ENCODE results near the gene TAF8.
A peak's percentile ranks its signal among the peaks of the same experiment; 100 is the strongest.

TAF8 gene

DNA sequence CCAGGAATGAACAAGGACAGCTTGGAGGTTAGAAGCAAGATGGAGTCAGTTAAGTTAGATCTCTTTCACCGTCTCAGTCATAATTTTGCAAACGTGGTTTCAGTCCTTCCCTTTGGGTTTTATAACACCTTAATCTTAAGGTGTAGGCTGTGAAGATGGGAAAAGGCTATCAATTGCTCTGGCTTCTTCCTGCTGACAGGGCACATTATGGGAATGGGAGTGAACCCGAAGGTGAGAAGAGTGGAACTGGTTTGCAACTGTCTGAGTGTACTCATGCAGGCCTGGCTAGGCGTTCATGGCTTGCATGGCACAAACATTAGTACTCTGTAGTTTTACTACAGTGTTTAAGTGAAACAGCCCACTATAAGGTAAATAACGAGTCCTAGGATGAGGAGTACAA is 9.4 kb downstream of the TAF8 start:
- DNase-seq (ENCODE audit: low read depth in 2 of 2): no peak

DNA sequence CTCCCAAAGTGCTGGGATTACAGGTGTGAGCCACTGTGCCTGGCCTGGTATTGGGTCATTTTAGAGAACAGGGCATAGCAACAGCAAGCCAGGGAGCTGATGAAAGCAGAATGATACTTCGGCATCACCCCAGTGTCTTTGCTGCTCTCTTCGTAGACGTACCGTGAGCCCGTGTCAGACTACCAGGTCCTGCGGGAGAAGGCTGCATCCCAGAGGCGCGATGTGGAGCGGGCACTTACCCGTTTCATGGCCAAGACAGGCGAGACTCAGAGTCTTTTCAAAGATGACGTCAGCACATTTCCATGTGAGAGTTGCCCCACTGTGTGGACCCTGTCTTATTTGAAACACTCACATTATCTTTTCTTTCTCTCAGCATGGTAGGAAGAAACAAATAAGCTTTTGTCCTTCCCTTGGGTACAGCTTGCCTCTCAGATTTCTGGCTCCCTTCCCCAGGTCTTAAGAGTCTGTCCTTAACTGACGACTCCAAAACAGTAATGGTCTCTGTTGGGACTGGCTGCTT is 15.9 kb downstream of the TAF8 start:
- no peak for DNase-seq (ENCODE audit: low read depth in 2 of 2)

DNA sequence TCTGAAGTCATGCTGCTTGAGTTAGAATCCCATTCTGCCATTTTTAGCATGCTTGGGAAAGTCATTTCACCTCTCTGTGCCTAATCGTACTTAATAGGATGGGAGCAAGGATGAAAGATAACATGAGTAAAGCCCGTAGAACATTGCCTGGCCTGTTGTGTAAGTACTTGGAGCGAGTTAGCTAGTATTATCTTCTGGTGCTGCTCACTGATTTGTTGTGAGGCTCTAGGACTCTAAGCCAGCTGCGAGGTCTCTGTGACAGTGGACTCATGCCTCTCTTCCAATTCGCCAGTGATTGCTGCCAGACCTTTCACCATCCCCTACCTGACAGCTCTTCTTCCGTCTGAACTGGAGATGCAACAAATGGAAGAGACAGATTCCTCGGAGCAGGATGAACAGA is 17.8 kb downstream of the TAF8 start:
- DNase-seq (ENCODE audit: low read depth in 2 of 2): no peak

DNA sequence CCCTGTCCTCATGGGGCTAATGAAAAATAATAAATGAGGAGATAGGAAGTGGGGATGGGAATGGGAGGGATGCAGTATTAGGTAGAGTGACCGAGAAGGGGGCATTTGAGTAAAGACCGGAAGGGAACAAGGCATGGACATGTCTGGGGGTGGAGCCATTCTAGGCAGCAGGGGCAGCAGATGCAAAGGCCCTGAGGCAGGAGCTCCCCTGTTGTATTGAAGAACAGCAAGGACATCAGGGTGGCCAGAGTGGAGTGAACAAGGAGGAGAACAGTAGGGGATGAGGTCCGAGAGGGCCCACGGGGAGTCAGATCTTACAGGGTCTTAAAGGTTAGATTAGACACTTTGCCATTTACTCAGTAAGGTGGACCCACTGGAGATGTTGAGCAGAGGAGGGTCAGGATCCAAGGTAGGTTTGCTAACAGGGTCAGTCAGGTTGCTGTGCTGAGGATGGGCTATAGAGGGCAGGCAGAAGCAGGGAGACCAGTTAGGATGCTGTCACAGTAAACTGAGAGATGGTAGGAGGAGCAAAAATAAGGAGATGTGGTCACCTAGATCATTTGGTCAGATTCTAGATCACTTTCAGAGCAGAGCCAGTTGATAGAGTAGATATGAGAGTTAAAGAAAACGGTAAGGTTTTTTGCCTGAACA is 18.7 kb downstream of the TAF8 start:
- no peak for DNase-seq (ENCODE audit: low read depth in 2 of 2)

DNA sequence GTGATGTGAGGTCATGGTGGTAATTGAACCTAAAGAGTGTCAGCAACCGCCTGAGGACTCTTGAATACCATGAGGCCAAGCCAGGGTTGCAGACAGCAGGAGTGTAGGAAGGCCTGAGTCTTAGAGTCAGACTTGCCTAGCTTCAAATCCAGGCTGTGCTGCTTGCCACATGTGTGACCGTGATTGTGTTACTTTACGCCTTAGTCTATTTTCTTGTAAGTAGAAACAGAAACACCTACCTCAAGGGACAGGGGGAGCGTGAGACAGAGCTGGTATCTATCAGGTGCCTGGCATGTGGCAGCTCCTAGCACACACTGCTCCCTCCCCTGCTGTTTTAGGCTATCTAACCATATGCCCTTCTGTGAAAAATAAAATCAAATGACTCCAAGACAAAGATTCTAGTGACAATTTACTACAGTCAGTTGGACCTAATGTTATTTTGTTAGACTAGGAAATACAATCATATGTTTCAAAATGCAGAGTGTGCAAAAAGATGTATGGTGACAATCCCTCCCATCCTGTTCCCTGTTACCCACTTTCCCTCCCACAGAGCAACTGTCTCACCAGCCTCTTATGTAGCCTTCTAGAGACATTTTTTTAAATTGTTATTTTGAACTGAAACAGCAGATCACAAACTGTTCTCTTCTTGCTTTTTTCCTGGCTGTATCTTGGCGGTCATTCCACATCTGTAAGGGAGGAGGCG is 21.7 kb downstream of the TAF8 start:
- no peak for DNase-seq (ENCODE audit: low read depth in 2 of 2)

DNA sequence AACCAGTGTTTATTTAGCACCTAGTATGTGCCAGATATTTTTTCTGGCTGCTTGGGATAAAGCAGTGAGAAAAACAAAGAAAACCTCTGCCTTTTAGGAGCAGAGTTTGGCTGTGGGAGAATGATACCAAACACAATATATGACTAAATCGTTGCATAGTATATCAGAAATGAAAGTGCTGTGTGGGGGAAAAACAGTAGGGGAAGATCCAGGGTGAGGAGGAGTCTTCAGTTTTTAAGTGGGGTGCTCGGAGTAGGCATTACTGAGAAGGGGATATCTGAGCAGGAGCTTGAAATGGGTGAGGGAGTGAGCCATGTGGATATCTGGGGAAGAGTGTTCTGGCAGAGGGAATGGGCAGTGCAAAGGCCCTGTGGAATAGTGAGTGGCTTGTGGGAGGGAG is 23.0 kb downstream of the TAF8 start:
- DNase-seq (ENCODE audit: low read depth in 2 of 2): no peak

DNA sequence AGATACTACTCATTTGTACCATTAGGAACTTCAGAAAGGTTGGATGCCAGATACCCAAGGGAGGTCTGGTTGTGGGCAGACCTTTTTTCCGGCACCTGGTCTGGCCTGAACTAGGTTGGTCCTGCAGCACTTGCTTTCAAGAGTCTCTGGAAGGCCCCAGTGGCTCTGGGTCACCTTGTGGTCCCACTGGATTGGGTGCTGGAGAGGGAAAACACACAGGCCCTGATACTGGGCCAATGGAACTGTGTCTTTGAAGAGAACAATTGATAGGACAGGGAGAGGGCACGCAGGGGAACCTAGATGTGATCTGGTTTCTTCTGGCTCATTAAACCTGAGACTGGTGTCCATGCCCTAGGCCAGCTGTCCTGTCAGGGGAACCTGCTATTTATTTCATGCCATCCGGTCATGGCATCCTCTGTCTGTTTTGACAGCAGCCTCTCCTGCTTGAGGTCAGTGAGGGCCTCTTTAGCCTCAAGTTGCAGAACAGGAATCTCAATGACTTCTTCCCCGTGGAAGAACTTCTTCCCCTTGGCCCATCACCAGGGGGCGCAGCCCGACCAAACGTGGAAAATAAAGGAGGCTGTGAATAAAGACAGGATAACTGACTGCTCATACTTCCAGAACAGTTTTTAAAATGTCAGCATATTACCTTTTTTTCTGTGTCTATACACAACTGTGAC is 25.0 kb downstream of the TAF8 start:
- peak; percentile 50 to 62 for DNase-seq (ENCODE audit: low read depth in 2 of 2)

DNA sequence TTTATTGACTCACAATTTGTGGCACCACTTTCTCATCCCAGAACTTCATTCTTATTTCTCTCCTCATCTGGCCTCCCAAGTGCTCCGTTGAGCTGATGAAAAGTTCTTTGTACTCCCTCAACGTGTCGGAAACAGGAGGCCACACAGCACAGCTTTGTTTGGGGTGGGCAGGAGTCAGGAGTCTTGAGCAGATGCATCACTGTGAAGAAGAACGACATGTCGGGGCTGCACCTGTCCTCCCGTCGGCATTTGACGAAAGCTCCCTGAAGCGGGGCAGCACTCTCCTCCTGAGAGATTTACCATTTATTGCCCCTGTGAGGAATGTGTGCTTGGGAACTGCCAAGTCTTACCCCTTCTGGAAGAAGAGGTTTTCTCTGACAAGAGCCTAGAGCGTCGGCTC is 28.1 kb downstream of the TAF8 start:
- DNase-seq (ENCODE audit: low read depth in 2 of 2): no peak

DNA sequence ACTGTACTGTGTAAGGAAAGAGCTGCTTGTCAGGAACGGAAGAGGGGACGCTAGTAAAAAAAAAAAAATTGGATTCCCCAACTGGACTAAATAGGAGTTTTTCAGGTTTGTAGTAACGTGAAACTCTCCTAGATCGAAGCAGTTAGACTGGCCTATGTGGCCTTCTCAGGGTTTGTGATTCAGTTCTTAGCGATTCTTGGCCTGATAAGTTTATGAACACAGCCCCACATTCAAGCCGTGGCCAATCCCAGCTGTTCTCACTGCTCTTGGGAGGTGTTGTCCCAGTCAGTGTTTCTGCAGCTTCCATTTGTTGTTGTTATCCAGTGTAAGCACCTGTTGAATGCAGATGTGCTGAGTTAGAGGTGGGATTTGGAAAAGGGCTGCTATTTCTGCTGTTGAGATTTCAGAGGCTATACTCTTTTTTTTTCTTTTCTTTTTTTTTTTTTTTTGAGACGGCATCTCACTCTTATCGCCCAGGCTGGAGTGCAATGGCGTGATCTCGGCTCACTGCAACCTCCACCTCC is 29.7 kb downstream of the TAF8 start:
- DNase-seq (ENCODE audit: low read depth in 2 of 2): no peak

DNA sequence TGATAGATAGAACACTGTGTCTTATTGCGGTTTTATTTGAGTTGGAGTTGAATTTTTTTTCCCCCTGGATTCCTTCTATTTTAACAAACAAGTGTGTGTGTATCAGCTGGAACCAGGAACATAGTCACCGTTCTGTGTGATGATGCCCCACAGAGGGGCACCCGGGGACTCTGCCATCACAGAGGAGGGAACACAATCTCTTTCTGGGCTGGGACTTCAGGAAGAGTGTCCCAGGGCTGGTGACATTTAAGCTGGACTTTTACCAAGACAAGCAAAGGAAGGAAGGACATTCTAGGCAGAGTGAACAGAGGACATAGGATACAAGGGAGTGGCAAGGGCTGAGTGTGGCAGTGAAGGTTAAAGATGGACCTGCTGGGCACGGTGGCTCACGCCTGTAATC is 33.2 kb downstream of the TAF8 start:
- no peak for DNase-seq (ENCODE audit: low read depth in 2 of 2)

DNA sequence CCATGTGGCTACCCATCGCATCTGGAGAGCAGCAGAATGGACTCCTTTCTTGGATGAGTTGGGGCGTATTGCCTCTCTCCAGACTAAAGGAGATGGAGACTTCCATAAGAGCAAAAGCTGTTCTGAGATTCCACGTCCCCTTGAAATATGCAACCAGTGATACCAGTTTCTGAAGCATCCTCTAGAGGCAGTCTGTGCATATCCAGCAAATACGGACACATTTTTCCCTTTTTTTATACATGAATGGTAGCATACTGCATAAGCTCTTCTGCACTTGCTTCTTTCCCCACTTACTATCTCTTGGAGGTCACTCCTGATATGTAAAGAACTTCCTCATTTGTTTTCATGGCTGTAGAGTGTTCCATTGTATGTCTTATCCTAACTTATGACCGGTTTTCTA is 34.6 kb downstream of the TAF8 start:
- no peak for DNase-seq (ENCODE audit: low read depth in 2 of 2)

DNA sequence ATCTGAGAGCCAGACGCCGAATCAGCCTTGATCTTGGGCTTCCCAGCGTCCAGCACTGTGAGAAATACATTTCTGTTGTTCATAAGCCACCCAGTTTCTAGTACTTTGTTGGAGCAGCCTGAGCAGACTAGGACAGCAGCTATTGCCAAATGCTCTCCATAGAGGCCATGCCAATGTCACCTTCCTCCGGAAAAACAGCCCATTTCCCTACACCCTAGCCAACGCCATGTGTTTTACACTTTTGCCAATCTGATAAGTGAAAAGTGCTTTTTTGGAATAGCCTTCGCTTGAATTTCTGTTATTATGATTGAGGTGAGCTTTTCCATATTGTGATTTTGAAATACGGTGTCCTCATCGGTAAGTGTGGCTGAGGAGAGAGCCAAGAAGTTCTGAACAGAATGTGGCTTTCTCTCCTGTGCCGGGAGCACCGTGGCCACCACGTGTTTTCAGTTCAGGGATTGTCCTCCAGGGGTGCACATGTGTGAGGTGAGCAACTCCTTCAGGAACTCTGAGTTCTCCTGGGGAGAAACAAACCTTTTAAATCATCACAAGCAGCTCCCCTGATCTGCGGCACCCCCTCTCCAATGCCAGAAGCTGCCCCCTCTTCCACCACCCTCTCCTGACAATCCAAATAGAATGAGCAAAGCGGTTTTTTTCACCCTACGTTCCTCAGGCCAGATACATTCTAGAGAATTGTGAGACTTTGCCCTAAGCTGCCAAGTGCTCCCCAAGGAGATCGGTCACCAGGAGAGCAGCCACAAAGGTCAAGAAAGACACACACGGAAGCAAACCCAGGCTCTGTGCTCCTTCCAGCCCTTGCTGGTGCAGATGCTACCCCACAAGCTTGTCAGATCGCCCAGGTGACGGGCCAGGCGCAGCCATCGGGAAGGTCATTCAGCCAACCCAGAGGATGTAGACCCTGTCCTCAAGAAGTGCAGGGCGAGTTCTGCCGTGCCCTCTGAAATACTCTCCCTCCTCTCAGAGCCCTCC is 36.0 kb downstream of the TAF8 start:
- no peak for DNase-seq (ENCODE audit: low read depth in 2 of 2)

DNA sequence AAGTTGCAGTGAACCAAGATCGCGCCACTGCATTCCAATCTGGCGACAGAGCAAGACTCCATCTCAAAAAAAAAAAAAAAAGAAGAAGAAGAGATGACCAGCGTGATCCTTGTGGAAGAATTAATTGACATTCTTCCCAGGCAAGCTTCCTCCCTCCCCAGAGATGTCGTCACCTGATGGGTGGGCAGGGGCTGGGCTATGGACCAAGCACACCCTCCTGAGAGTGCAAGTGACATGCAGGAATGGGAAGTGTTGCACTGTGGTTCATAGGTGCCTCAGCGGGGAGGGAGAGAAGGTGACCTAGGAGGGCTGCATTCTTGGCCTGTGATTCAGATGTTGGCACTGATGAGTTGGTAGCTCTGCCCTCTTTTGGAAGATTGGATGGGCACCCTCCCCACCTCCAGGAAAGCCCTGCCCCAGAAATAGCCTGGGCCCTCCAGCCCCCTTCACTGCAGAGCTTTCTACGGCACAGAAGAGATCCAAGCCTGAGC is 37.8 kb downstream of the TAF8 start:
- DNase-seq (ENCODE audit: low read depth in 2 of 2): no peak

DNA sequence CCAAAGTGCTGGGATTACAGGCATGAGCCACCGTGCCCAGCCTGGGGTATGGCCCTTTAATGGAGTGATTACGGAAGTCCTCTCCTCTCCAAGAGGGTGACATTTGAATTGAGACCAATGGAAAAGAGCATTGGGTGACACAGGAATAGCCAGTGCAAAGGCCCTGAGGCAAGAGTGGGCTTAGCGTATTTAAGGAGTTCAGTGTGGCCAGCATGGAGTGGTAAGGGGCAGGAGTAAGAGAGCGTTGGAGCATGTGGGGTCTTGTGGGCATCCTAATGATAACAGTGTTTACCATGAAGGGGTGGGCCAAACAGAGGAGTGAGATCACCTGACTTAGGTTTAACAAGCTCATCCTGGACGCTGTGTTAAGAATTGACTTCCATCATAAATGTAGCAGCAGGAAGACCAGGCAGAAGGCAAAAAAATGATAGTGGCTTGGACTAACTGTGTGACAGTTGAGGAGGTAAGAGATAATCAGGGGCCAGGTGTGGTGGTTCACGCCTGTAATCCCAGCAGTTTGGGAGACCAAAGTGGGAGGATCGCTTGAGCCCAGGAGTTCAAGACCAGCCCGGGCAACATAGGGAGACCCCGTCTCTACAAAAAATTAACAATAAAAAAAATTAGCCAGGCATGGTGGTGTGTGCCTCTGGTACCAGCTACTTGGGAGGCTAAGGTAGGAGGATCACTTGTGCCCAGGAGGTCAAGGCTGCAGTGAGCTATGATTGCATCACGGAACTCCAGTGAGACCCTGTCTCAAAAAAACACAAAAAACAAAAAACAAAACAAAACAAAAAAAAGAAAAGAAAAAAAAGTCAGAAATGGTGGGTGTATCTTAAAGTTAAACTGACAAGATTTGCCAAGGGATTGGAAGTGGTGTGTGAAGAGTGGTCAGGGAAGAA is 40.7 kb downstream of the TAF8 start:
- DNase-seq (ENCODE audit: low read depth in 2 of 2): no peak

DNA sequence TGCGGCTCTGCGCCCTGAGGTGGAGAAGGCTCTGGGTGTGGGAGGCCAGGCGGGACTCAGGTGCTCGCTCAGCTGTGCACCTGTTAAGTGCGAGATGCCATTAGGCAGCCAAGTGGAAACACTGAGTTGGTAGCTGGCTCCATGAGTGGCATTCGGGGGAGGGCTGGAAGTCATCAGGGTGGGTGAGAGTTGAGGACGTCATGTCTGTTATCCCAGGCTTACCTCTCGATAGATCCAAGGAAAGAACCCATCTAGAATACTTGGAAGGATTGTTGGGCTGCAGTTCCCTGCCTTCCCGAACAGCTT is 41.3 kb downstream of the TAF8 start:
- DNase-seq (ENCODE audit: low read depth in 2 of 2): no peak

DNA sequence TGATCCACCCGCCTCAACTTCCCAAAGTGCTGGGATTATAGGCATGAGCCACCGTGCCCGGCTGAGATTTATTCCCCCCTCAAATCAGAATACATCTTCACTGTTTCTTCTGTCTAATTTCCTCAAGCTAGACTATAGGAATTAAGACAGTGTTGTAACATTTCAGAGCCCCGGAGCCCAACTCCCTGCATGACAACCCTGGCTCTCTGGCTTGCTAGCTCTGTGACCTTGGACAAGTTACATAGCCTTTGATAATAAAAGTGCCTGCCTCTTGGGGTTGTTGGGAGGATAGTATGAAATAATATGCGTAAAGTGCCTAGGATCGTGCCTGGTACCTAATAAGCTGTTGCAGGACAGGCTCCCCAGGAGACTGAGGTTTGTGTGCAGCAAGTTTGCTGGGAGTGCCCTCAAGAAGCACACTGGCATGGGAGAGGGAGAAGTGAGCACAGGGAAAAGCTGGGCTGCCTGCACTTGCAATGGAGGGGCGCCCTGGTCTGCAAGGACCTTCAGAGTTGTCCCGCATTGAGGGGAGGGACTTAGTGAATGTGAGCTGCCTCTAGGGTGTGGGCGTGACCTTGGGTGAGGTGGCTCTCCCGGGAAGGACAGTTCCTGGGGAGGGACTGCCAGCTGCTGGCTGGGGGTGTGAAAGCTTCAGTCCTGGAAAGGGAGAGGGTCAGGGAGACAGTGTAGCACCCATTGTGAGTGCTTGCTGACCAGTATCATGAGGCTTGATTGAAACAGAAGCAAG is 43.4 kb downstream of the TAF8 start:
- no peak for DNase-seq (ENCODE audit: low read depth in 2 of 2)

DNA sequence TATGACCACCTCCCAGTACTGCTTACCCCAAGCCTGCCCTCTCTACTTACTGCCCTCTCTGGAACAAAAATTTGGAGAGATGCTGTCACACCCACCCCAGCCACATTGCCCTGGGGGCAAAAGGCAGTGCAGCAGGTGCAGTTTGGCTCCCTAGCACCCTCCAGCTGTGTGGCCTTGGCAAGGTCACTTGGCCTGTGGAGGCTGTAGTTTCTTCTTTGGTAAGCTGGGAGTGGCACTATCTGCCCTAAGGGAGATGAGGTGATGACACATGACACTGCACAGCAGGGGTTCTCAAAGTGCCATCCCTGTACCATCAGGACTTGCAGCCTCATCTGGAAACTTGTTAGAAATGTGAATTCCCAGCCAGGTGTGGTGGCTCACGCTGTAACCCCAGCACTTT is 44.8 kb downstream of the TAF8 start:
- DNase-seq (ENCODE audit: low read depth in 2 of 2): no peak

DNA sequence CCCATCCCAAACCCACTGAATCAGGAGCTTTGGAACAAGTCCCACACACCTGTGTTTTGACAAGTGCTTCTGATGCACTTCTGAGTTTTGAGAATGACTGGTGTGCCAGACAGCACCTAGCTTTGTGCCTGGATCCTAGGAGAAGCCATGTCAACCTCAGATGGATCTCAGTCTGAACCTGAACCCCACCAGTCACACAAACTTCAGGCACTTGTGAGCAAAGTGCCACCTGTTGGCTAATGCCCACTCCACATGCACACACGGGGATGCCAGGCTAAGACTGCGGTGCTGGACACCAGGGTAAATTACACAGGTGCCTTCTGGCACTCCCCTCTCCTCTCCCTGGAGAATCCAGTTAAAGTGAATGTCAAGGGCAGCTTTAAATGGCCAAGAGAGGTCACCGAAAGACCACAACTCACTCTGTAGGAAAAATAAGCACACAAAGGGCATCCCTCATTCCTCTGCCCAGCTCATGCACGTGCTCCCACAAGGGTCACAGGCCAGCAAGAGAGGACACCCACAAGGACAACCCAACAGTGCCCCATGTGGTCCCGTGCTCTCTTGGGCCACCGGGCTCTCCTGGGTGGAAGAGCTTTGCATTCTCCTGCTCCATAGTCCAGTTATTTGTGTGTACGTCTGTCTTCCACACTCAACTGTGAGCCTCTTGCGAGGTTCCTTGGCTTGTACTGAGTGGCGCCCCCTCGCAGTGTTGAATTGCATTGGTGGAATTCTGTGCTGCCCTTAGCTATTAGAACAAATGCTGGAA is 45.6 kb downstream of the TAF8 start:
- DNase-seq (ENCODE audit: low read depth in 2 of 2): no peak

Data from stimulated activated CD4-positive, alpha-beta T cell treated with anti-CD3 and anti-CD28 coated beads, Interleukin-4, amount 100 ng/mL, for 48 hours (primary cell).